HG03565 (cell line): ENCODE results near the gene CBX2.

Experiments used
- ATAC-seq: cut with Tn5 transposase; IDR thresholded peaks from one replicate; pipeline ENCODE4 v1.9.1; 2021; ENCODE audit warnings: mild to moderate bottlenecking, moderate library complexity; ENCODE audit not compliant: unreplicated experiment

The CBX2 gene

DNA sequence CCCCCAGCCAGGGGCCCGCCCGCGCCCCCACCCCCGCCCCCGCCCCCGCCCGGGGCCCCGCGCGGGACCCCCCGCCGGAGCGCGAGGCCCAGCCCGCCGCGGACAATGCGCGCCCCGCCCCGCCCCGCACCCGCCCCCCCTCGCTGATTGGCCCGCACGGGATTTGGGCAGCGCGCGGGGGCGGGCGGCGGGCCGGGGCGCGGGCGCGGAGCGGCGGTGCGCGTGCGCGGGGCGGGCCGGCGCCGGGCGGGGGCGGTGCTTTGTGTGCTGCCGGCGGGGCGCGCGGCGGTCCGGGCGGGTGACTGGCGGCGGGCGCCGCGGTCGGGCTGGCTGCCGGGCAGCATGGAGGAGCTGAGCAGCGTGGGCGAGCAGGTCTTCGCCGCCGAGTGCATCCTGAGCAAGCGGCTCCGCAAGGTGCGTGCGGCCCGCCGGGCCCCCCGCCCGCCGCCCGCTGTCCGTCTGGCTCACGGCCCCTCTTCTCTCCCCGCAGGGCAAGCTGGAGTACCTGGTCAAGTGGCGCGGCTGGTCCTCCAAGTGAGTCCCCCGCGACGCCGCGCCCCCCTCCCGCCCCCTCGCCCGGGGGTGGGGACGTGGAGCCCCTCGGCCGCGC lies at the start of gene CBX2:
CBX2 (plus strand) TSS at position 255 of the 610 bp plus-strand sequence; CDS start at position 343, 88 bp downstream.
- peak; percentile 58 for ATAC-seq

GRCh38 chr17:79728169-79728907 lies 49.6 kb upstream of the CBX2 start:
- peak; percentile 56 for ATAC-seq

- no peak for ATAC-seq
Measured at GRCh38 chr17:79728908-79729471, 49.0 kb upstream of the CBX2 start.

GRCh38 chr17:79729761-79730160 lies 48.2 kb upstream of the CBX2 start:
- ATAC-seq, result no peak

DNA sequence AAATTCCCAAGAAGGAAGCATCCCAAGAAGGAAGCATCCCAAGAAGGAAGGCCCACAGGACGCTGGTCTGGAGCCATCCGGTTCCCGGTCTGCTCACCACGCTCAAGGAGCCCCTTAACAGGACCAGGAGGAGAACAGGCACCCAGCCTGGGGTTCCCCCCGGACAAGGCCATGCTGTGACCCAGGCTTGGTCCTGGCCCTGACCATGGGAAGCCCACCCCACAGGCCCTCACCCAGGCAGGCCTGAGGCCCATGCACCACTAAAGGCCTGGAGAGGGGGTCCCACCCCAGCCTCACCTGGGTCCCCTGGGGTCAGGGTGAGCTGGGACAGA lies 47.5 kb upstream of the CBX2 start:
- no peak for ATAC-seq

DNA sequence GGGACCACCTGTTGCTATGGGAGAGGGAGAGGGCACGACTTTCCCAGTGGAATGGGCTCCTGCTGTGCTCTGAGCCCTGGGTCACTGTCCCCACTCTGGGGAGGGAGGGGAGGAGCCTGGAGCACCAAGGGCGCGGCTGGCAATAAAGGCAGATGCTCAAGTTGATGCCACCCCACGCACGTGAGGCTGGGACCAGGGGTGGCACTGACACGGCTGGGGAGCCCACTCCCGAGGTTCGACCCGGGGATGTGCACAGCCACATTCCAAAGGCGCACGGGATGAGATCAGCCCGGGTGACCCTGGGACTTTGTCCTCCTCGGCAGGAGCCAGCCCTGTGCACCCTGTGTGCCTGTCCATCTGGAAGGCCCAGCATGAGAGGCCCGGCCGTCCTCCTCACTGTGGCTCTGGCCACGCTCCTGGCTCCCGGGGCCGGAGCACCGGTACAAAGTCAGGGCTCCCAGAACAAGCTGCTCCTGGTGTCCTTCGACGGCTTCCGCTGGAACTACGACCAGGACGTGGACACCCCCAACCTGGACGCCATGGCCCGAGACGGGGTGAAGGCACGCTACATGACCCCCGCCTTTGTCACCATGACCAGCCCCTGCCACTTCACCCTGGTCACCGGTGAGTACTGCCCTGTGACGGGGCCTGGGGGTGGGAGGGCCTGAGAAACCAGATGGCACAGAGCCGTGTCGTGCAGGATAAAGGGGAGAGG lies 47.0 kb upstream of the CBX2 start, which contains the start of gene ENPP7:
ENPP7 (plus strand) TSS at position 175 of the 715 bp plus-strand sequence; CDS start at position 372, 197 bp downstream.
- ATAC-seq, result no peak

DNA sequence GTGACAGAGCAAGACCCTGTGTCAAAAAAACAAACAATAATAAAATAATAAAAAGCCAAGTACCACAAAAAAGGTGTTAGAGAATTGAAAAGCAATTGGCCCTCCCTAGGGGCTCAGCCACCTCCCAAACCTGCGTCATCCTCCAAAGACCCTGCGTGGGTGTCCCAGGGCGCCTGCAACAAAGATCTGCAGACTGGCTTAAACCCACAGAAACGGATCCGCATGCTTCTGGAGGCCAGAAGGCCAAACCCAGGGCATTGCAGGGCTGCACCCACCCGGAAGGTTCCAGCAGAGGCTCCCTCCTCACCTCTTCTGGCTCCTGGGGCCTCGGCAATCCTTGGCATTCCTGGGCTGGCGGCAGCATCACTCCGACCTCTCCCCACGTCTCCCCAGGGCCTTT lies 45.7 kb upstream of the CBX2 start:
- ATAC-seq, result no peak

- ATAC-seq, result no peak
Measured at GRCh38 chr17:79732804-79733691, 44.9 kb upstream of the CBX2 start.

- ATAC-seq, result no peak
Measured at GRCh38 chr17:79733692-79734070, 44.3 kb upstream of the CBX2 start.

DNA sequence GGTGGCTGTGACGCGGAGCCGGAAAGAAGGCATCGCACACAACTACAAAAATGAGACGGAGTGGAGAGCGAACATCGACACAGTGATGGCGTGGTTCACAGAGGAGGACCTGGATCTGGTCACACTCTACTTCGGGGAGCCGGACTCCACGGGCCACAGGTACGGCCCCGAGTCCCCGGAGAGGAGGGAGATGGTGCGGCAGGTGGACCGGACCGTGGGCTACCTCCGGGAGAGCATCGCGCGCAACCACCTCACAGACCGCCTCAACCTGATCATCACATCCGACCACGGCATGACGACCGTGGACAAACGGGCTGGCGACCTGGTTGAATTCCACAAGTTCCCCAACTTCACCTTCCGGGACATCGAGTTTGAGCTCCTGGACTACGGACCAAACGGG lies 42.9 kb upstream of the CBX2 start:
- ATAC-seq, result no peak

- no peak for ATAC-seq
Measured at GRCh38 chr17:79737046-79737921, 40.7 kb upstream of the CBX2 start.

DNA sequence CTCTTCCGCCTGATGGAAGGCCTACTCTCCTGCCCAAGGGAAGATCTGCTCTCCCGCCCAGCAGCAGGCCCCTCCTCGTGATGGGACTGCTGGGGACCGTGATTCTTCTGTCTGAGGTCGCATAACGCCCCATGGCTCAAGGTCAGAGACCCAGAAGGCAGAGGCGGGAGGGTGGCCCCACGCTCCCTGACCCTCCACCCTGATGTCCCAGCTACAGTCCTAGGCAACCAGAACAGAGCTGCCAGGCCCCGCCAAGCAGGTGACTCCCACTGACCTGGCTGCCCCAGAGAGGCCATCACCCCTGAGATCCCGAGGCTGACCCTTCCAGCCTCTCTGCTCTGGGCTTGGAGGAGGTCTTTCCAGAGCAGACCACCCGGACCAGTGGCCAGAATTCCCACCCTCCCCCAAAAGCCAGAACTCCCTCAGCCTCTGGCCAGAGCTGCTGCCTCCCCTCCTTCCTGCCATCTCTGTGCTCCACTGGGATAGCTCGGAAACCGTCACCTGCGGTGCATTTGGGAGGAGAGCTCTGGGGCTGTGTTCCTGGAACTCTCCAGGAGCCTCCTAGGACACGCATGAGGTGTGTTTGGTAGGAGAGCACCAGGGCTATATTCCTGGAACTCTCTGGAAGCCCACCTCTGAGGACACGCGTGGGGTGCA lies 39.9 kb upstream of the CBX2 start:
- ATAC-seq, result no peak

- ATAC-seq, result no peak
Measured at GRCh38 chr17:79738643-79739042, 39.3 kb upstream of the CBX2 start.

GRCh38 chr17:79739148-79740062 lies 38.5 kb upstream of the CBX2 start:
- no peak for ATAC-seq

DNA sequence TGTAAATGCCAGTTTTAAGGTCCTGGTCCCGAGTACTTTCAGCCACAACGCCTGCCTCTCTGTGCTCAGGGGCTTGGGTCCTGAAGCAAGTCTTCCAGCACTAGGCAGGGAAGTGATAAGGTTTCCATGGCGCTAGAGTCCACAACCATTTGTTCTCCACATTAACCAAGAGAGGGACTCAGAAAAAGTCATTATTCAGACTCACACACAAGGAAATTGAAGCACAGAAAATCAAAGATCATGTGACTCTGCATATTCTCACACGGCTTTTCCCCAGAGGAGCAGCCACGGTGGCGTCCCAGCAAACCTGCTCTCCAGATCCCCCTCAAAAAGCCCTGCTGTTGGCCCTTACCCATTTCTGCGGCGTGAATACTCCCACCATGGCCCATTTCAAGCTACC lies 37.5 kb upstream of the CBX2 start:
- no peak for ATAC-seq

- no peak for ATAC-seq
Measured at GRCh38 chr17:79741401-79741750, 36.6 kb upstream of the CBX2 start.

GRCh38 chr17:79741751-79742588 lies 36.0 kb upstream of the CBX2 start:
- no peak for ATAC-seq

DNA sequence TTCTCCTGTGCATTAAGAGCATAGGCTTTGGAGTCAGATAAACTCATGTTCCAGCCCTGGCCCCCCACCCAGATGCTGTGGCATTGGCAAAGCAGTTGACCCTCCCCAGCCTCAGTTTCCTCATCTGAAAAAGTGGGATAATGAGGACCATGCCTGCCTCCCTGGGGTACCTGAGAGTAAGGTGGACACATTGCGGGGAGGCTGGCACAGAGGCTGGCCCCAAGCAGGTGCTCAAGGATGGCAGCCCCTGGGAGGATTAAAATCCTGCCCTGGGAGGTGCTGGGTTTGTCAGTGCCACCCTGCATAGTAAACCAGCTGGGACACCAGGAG lies 35.4 kb upstream of the CBX2 start:
- ATAC-seq, result no peak
